GM23248 (cell line): ENCODE measurements around the gene NOC2L. TPM values are rescaled to one million over a fixed set of nuclear protein-coding genes. Genes with fewer than 3 reads are reported as not detected.

Experiments used
- DNase-seq: peaks from one replicate; pipeline ENCODE4 v3.0.0-alpha.2; 2015
- H2AFZ ChIP-seq: fragments of 200-600 bp; sonication (generic); 2 replicates; pipeline ENCODE4 v1.6.1; 2016; ENCODE audit warnings: antibody characterized with exemption
- H3F3A ChIP-seq: fragments of 200-600 bp; sonication (generic); 2 replicates; pipeline ENCODE4 v1.6.1; 2016; ENCODE audit warnings: mild to moderate bottlenecking, antibody characterized with exemption, mixed run types; ENCODE audit not compliant: insufficient read depth
- H3K27ac ChIP-seq: fragments of 200-600 bp; sonication (generic); 2 replicates; pipeline ENCODE4 v1.5.1; 2016; ENCODE audit warnings: mild to moderate bottlenecking
- H3K27me3 ChIP-seq: fragments of 200-600 bp; sonication (generic); replicated peaks from 2 replicates; pipeline ENCODE4 v1.6.1; 2016; ENCODE audit warnings: mild to moderate bottlenecking; ENCODE audit not compliant: insufficient read depth
- H3K36me3 ChIP-seq: fragments of 200-600 bp; sonication (generic); 2 replicates; pipeline ENCODE4 v1.6.1; 2016; ENCODE audit warnings: low read depth, mild to moderate bottlenecking
- H3K4me1 ChIP-seq: fragments of 200-600 bp; sonication (generic); 2 replicates; pipeline ENCODE4 v1.6.1; 2016; ENCODE audit warnings: mild to moderate bottlenecking; ENCODE audit not compliant: insufficient read depth
- H3K4me2 ChIP-seq: fragments of 200-600 bp; sonication (generic); one replicate; pipeline ENCODE4 v1.6.1; 2016; ENCODE audit warnings: mild to moderate bottlenecking; ENCODE audit not compliant: unreplicated experiment
- H3K4me3 ChIP-seq: fragments of 200-600 bp; sonication (generic); 2 replicates; pipeline ENCODE4 v1.5.1; 2016; ENCODE audit warnings: mild to moderate bottlenecking
- H3K79me2 ChIP-seq: fragments of 200-600 bp; sonication (generic); 2 replicates; pipeline ENCODE4 v1.6.1; 2016; ENCODE audit warnings: mild to moderate bottlenecking; ENCODE audit not compliant: insufficient read depth
- H3K9ac ChIP-seq: fragments of 200-600 bp; sonication (generic); 2 replicates; pipeline ENCODE4 v1.6.1; 2016; ENCODE audit warnings: mild to moderate bottlenecking
- H3K9me2 ChIP-seq: fragments of 200-600 bp; sonication (generic); 2 replicates; pipeline ENCODE4 v1.6.1; 2016; ENCODE audit warnings: mixed run types, mild to moderate bottlenecking, moderate library complexity; ENCODE audit not compliant: insufficient read depth
- H3K9me3 ChIP-seq: fragments of 200-600 bp; sonication (generic); one replicate; pipeline ENCODE4 v1.6.1; 2017; ENCODE audit warnings: low read depth
- H4K20me1 ChIP-seq: fragments of 200-600 bp; sonication (generic); 2 replicates; pipeline ENCODE4 v1.6.0; 2016; ENCODE audit not compliant: insufficient read depth
- EZH2 ChIP-seq: fragments of 200-600 bp; sonication (generic); IDR thresholded peaks from 2 replicates; pipeline ENCODE4 v1.6.1; 2018; ENCODE audit warnings: antibody characterized with exemption, mild to moderate bottlenecking; ENCODE audit not compliant: insufficient read depth, poor library complexity, severe bottlenecking
- EZH2phosphoT487 ChIP-seq: fragments of 200-600 bp; sonication (generic); IDR thresholded peaks from 2 replicates; pipeline ENCODE4 v1.6.1; 2018; ENCODE audit warnings: antibody characterized with exemption, moderate library complexity, mild to moderate bottlenecking, low read depth; ENCODE audit not compliant: insufficient read depth
- WGBS, 2 experiments: methylation state at CpG; one replicate each; pipeline ENCODE4 v1.1.6; 2015 to 2017; ENCODE audit warnings: low lambda C conversion rate in 2 of 2, low coverage in 1 of 2; ENCODE audit errors: missing lambda C conversion rate in 2 of 2; 5-methylcytosine and 5-hydroxymethylcytosine counted together
- in situ Hi-C: fragments of 300-500 bp; cut with MboI; formaldehyde crosslinking; loops from 2 replicates; pipeline ENCODE4 v1.15.0; 2020
- polyA plus RNA-seq: library from polyadenylated mRNA; unstranded; fragments of >200 nt; fragmentation: Nextera tagmentation; extraction: Ambion mirVana; gene quantifications from 2 replicates; pipeline ENCODE4 v1.2.1, GENCODE V29; 2016
- total RNA-seq: library from RNA; depleted of rRNA; stranded (reverse); fragments of >200 nt; shearing (Covaris generic); gene quantifications from 2 replicates; pipeline ENCODE4 v1.2.3, GENCODE V29; 2014

Gene NOC2L
- total and polyA plus RNA-seq, 2 experiments from 2014 or later, result 64.0 to 67.3 TPM

DNA sequence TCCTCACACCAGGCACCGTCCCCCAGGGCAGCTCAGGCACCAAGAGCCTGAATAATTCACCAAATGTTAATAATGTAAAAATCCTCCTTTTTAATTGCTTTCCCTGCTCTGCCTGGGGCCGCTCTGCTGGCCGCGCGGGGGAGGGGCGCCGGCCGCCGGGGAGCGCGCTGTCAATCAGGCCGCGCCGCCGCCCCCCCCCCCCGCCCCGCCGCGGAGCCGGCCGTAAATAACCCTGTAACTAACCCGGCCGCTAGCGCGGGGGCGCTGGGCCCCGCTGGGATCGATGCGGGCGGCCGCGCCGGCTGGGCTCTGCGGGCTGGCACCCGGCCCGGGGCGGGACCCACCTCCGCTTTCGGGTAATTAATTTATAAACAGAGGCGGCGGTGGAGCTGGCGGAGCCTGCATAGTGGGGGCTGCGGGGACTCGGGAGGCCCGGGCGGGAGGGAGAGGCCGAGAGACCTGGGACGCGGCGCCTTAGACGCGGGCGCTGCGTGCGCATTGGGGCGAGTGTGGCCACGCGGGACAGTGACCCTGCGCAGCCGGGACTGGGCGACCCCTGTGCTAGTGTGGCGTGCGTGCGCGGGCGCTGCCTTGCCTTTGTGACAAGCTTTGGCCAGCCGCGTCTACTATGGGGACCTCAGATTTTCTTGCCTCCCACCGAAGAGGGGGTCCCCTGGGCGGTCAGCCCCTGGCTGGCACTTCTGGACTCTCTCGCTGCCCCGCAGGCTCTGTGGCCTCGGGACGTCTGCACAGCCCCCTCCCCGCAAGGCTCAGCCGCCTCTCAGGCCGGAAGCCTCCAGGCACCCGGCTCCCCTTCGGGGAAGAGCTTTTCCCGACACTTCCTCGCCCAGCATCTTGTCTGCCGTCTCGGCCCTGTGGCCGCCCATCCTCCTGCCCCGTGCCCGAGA lies 18.7 kb downstream of the NOC2L start:
- H3K9ac ChIP-seq, result peak overlapping the region; percentile 70
- no peaks in the 10 kb centered on the region for H3K27me3 ChIP-seq
- DNase-seq, result peak; percentile 80
- peaks cover 25% of the 10 kb centered on the region; the same call in 1 of the 2 replicates for H3K4me1 ChIP-seq
- H3K4me2 ChIP-seq, result peak overlapping the region; percentile 44
- peaks cover 16% of the 10 kb centered on the region; the same call in 1 of the 2 replicates for H3F3A ChIP-seq
- TF ChIP-seq EZH2, result no peak
- no peak for TF ChIP-seq EZH2phosphoT487
- H3K9me3 ChIP-seq, result no peaks in the 10 kb centered on the region
- 4% methylated on average over 52 to 82 of the region's 86 CpGs for WGBS, 2 experiments
- peak overlapping the region; percentile 73 for H3K27ac ChIP-seq
- peak overlapping the region; percentile 47 for H3K4me3 ChIP-seq
- in situ Hi-C loops, result no loop called here
- peak overlapping the region; percentile 36 for H2AFZ ChIP-seq
- no peaks in the 10 kb centered on the region for H3K9me2 ChIP-seq
- no peaks in the 10 kb centered on the region for H3K79me2 ChIP-seq
- no peaks in the 10 kb centered on the region for H4K20me1 ChIP-seq
- no peaks in the 10 kb centered on the region for H3K36me3 ChIP-seq

DNA sequence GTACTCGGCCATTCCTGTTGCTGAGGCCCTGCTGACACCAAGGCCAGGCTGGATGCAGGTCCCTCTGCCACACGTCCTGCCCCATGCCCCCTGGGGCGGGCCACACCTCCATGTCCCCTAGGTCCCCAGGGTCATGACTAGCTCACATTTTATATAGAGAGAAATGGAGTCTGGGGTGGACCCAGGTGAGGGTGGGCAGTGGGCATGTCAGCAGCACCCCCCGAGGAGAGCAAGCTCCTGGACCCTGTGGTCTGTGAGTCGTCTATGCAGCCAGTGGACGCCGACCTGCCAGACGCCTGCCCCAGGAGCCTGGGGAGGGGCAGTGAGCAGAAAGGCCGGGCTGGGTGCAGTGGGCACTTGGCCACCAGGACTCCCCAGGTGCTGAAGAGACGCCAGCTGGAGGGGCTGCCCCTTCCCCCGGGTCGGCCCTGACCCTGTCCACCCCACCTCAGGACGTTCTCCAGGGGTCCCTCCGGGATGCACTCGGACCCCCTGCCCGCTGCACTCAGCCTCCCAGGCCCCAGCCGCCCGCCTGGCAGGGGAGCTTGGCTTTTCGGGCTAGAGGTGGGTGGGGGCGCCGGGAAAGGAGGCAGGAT lies 19.4 kb downstream of the NOC2L start:
- Histone ChIP-seq H2AFZ (no peak overlapping the region), H3K4me3 (no peak overlapping the region), H3K27me3 (no peaks in the 10 kb centered on the region), H3K4me1 (peaks cover 25% of the 10 kb centered on the region; the same call in 1 of the 2 replicates), H3K9me2 (no peaks in the 10 kb centered on the region), H4K20me1 (no peaks in the 10 kb centered on the region), H3K9me3 (no peaks in the 10 kb centered on the region), H3K79me2 (no peaks in the 10 kb centered on the region), H3K36me3 (no peaks in the 10 kb centered on the region), H3K4me2 (no peak overlapping the region), H3K27ac (peak overlapping the region; percentile 73), H3F3A (peaks cover 12% of the 10 kb centered on the region; the same call in 1 of the 2 replicates), H3K9ac (no peak overlapping the region; the same call in 1 of the 2 replicates)
- peak; percentile 30 for DNase-seq
- in situ Hi-C loops, result no loop called here
- TF ChIP-seq EZH2phosphoT487 (no peak), EZH2 (no peak)
- 45 to 48% methylated on average over 12 to 16 of the region's 21 CpGs for WGBS, 2 experiments

DNA sequence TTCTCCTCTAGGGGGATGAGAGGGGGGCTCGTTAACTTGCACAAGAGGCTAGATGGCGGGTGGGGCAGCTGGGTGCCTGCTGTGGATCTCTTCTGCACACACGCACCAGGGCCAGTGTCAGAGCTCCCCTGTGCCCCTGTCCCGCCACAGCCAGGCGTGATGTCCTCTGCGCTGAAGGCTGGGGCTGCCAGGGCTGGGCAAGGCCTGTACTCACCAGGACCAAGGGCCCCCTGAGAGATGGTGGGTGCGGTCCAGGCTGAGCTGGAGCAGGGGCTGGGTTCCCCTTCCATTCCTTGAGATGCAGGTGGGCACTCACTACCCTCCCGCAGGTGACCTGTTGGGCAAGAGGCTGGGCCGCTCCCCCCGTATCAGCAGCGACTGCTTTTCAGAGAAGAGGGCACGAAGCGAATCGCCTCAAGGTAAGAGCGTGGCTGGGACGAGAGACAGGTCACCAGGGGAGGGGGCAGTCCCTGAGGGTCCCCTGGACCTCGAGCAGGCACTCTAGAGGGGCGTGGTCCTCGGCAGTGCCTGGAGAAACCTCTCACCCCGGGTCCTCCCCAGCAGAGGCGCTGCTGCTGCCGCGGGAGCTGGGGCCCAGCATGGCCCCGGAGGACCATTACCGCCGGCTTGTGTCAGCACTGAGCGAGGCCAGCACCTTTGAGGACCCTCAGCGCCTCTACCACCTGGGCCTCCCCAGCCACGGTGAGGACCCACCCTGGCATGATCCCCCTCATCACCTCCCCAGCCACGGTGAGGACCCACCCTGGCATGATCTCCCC lies 20.2 kb downstream of the NOC2L start:
- Histone ChIP-seq H3K79me2 (no peaks in the 10 kb centered on the region), H3K36me3 (no peaks in the 10 kb centered on the region), H3K4me1 (peaks cover 25% of the 10 kb centered on the region; the same call in 1 of the 2 replicates), H3F3A (peaks cover 5% of the 10 kb centered on the region; the same call in 1 of the 2 replicates), H3K4me3 (no peak overlapping the region), H4K20me1 (no peaks in the 10 kb centered on the region), H3K9ac (no peak overlapping the region), H2AFZ (no peak overlapping the region), H3K9me2 (no peaks in the 10 kb centered on the region), H3K4me2 (no peak overlapping the region), H3K27me3 (no peaks in the 10 kb centered on the region), H3K27ac (0 out of 2 replicates have a peak overlapping the region, but pooled peaks have one; percentile 7), H3K9me3 (no peaks in the 10 kb centered on the region)
- in situ Hi-C loops, result no loop called here
- TF ChIP-seq EZH2phosphoT487 (no peak), EZH2 (no peak)
- no peak for DNase-seq
- 90 to 93% methylated on average over 28 to 30 of the region's 30 CpGs for WGBS, 2 experiments
